ENCODE results near the gene PRKAB1. TPM values are rescaled to one million over a fixed set of nuclear protein-coding genes. Genes with fewer than 3 reads are reported as not detected.

Gene PRKAB1
- total RNA-seq, 1 experiment from 2014 or later: 34.1 TPM

DNA sequence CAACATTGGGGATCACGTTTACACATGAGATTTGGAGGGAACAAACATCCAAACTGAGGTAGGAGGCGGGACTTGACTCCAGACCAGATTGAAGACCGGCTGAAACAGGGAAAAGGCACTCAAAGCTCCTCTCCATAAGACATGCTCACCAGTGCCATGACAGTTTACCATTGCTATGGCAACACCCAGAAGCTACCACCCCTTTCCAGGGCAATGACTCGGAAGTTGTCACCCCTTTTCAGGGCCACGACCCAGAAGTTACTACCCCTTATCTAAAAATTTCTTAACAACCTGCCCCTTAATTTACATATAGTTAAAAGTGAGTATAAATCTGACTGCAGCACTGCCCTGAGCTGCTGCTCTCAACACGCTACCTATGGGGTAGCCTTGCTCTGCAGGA, 40.2 kb upstream of the PRKAB1 start:
- H3K9me3 ChIP-seq (ENCODE audit: low read depth, low read length, poor library complexity, severe bottlenecking): no peaks in the 10 kb centered on the region
- no peaks in the 10 kb centered on the region for H3K36me3 ChIP-seq (ENCODE audit: insufficient read depth, low read length, poor library complexity, severe bottlenecking)
- ChIA-PET CTCF (no interaction called here), POLR2A (ENCODE audit: low non-redundant PET) (interaction anchor here (0.7 kb wide), 1 partner anchor 33 kb away, joined by 8 read pairs; no protein-coding TSS in a partner anchor)
- H3K27ac ChIP-seq (ENCODE audit: low read depth, low read length, poor library complexity, severe bottlenecking): no peak overlapping the region
- no peak for TF ChIP-seq EZH2 (IDR thresholded peaks at IDR 0.05; ENCODE audit: borderline replicate concordance, low read depth, low read length, poor library complexity, severe bottlenecking)
- TF ChIP-seq, protein P1, sequence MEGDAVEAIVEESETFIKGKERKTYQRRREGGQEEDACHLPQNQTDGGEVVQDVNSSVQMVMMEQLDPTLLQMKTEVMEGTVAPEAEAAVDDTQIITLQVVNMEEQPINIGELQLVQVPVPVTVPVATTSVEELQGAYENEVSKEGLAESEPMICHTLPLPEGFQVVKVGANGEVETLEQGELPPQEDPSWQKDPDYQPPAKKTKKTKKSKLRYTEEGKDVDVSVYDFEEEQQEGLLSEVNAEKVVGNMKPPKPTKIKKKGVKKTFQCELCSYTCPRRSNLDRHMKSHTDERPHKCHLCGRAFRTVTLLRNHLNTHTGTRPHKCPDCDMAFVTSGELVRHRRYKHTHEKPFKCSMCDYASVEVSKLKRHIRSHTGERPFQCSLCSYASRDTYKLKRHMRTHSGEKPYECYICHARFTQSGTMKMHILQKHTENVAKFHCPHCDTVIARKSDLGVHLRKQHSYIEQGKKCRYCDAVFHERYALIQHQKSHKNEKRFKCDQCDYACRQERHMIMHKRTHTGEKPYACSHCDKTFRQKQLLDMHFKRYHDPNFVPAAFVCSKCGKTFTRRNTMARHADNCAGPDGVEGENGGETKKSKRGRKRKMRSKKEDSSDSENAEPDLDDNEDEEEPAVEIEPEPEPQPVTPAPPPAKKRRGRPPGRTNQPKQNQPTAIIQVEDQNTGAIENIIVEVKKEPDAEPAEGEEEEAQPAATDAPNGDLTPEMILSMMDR (conservative IDR thresholded peaks at IDR 0.05; ENCODE audit: low read depth, low read length): no peak
- no TSS peak for BruUV-seq (replicated peaks)
- peaks cover 36% of the 10 kb centered on the region for H3K4me1 ChIP-seq (ENCODE audit: insufficient read depth, low read length, poor library complexity, severe bottlenecking)
- H3K4me3 ChIP-seq (ENCODE audit: low read depth, low read length, poor library complexity, severe bottlenecking): no peak overlapping the region
- no peak for DNase-seq (ENCODE audit: low spot score)
- H3K27me3 ChIP-seq (replicated peaks; ENCODE audit: insufficient read depth, low read depth, low read length, poor library complexity): no peaks in the 10 kb centered on the region
- intact Hi-C loops (cut with micrococcal nuclease; ENCODE audit: unreplicated experiment): no loop called here

GRCh38 chr12:119630223-119630780, 37.6 kb upstream of the PRKAB1 start:
- DNase-seq (ENCODE audit: low spot score): no peak
- no peaks in the 10 kb centered on the region for H3K27me3 ChIP-seq (replicated peaks; ENCODE audit: insufficient read depth, low read depth, low read length, poor library complexity)
- no peaks in the 10 kb centered on the region for H3K36me3 ChIP-seq (ENCODE audit: insufficient read depth, low read length, poor library complexity, severe bottlenecking)
- H3K4me3 ChIP-seq (ENCODE audit: low read depth, low read length, poor library complexity, severe bottlenecking): no peak overlapping the region
- no peak overlapping the region for H3K27ac ChIP-seq (ENCODE audit: low read depth, low read length, poor library complexity, severe bottlenecking)
- no TSS peak for BruUV-seq (replicated peaks)
- H3K9me3 ChIP-seq (ENCODE audit: low read depth, low read length, poor library complexity, severe bottlenecking): no peaks in the 10 kb centered on the region
- ChIA-PET POLR2A (ENCODE audit: low non-redundant PET) (no interaction called here), CTCF (no interaction called here)
- intact Hi-C loops (cut with micrococcal nuclease; ENCODE audit: unreplicated experiment): no loop called here
- TF ChIP-seq, protein P1 (conservative IDR thresholded peaks at IDR 0.05; ENCODE audit: low read depth, low read length): no peak
- no peak for TF ChIP-seq EZH2 (IDR thresholded peaks at IDR 0.05; ENCODE audit: borderline replicate concordance, low read depth, low read length, poor library complexity, severe bottlenecking)
- peaks cover 17% of the 10 kb centered on the region for H3K4me1 ChIP-seq (ENCODE audit: insufficient read depth, low read length, poor library complexity, severe bottlenecking)

DNA sequence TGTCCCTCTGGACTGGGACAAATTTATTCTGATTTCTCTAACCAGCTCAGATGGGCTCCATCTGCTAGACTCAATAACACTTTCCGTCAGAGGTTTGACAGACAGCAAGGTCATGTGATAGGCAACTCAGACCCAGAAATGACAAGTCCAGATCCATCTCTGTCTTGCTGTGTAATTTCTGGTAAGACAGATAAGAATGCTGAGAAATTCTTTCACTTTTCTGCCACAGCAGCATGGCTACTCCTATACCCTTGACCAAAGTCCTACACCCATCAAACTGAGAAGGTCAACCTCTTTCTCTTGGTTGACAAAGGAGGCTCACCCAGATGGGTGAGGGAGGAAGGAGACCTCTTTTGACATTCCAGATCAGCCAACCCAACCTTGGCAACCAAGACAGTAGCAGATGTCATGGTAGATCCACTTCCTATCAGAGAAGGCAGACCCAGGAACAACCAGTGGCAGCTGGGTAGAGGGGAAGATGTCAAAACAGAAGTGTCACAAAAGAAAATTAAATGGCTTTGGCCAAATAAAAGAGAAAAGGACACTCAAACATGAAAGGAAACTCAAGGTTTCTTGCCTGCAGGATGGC, 36.9 kb upstream of the PRKAB1 start:
- no TSS peak for BruUV-seq (replicated peaks)
- Histone ChIP-seq H3K27me3 (replicated peaks; ENCODE audit: insufficient read depth, low read depth, low read length, poor library complexity) (no peaks in the 10 kb centered on the region), H3K4me3 (ENCODE audit: low read depth, low read length, poor library complexity, severe bottlenecking) (no peak overlapping the region), H3K36me3 (ENCODE audit: insufficient read depth, low read length, poor library complexity, severe bottlenecking) (no peaks in the 10 kb centered on the region), H3K9me3 (ENCODE audit: low read depth, low read length, poor library complexity, severe bottlenecking) (no peaks in the 10 kb centered on the region), H3K27ac (ENCODE audit: low read depth, low read length, poor library complexity, severe bottlenecking) (no peak overlapping the region), H3K4me1 (ENCODE audit: insufficient read depth, low read length, poor library complexity, severe bottlenecking) (peaks cover 9% of the 10 kb centered on the region)
- no peak for DNase-seq (ENCODE audit: low spot score)
- TF ChIP-seq EZH2 (IDR thresholded peaks at IDR 0.05; ENCODE audit: borderline replicate concordance, low read depth, low read length, poor library complexity, severe bottlenecking): no peak
- TF ChIP-seq, protein P1 (conservative IDR thresholded peaks at IDR 0.05; ENCODE audit: low read depth, low read length): no peak
- POLR2A ChIA-PET (ENCODE audit: low non-redundant PET): no interaction called here
- intact Hi-C loops (cut with micrococcal nuclease; ENCODE audit: unreplicated experiment): no loop called here
- CTCF ChIA-PET: no interaction called here
